ENCODE results near the gene NELFB.

- TF ChIP-seq POLR2A (IDR thresholded peaks at IDR 0.05) (no peak), CTCF (IDR thresholded peaks at IDR 0.05 in 8 of 11, conservative IDR thresholded peaks at IDR 0.05 in 3 of 11) (no peak)
Observed at GRCh38 chr9:137311171-137311985, 56.3 kb downstream of the NELFB start.

All from spleen (tissue), 7 donors.